Measurements from ENCODE around the gene TBC1D21.

The TBC1D21 gene

GRCh38 chr15:73908822-73909122, 35.4 kb downstream of the TBC1D21 start:
- no peak for DNase-seq (ENCODE audit: low read depth, low spot score)

GRCh38 chr15:73909651-73910050, 36.3 kb downstream of the TBC1D21 start:
- DNase-seq (ENCODE audit: low read depth, low spot score), result no peak

GRCh38 chr15:73910522-73911303, 37.3 kb downstream of the TBC1D21 start:
- no peak for DNase-seq (ENCODE audit: low read depth, low spot score)

- no peak for DNase-seq (ENCODE audit: low read depth, low spot score)
Measured at GRCh38 chr15:73912030-73912596, 38.7 kb downstream of the TBC1D21 start.

GRCh38 chr15:73914145-73914544, 40.8 kb downstream of the TBC1D21 start:
- DNase-seq (ENCODE audit: low read depth, low spot score), result no peak

GRCh38 chr15:73915082-73915481, 41.7 kb downstream of the TBC1D21 start:
- no peak for DNase-seq (ENCODE audit: low read depth, low spot score)

- DNase-seq (ENCODE audit: low read depth, low spot score), result no peak
Measured at GRCh38 chr15:73918784-73919183, 45.4 kb downstream of the TBC1D21 start.

- DNase-seq (ENCODE audit: low read depth, low spot score), result no peak
Measured at GRCh38 chr15:73919706-73920105, 46.3 kb downstream of the TBC1D21 start.

- no peak for DNase-seq (ENCODE audit: low read depth, low spot score)
Measured at GRCh38 chr15:73921254-73921925, 48.0 kb downstream of the TBC1D21 start.

GRCh38 chr15:73922186-73923151, 49.1 kb downstream of the TBC1D21 start:
- DNase-seq (ENCODE audit: low read depth, low spot score), result no peak

- DNase-seq (ENCODE audit: low read depth, low spot score), result no peak
Measured at GRCh38 chr15:73923156-73923487, 49.8 kb downstream of the TBC1D21 start.

- no peak for DNase-seq (ENCODE audit: low read depth, low spot score)
Measured at GRCh38 chr15:73923488-73924164, 50.3 kb downstream of the TBC1D21 start.

- DNase-seq (ENCODE audit: low read depth, low spot score), result no peak
Measured at GRCh38 chr15:73924171-73924921, 51.0 kb downstream of the TBC1D21 start.

- no peak for DNase-seq (ENCODE audit: low read depth, low spot score)
Measured at GRCh38 chr15:73925848-73926218, 52.5 kb downstream of the TBC1D21 start.

- no peak for DNase-seq (ENCODE audit: low read depth, low spot score)
Measured at GRCh38 chr15:73926219-73927002, 53.0 kb downstream of the TBC1D21 start, which contains the start of gene LOXL1. LOXL1 (plus strand) TSS chr15:73926462; CDS start chr15:73926784, 322 bp downstream.

GRCh38 chr15:73927003-73927475, 53.7 kb downstream of the TBC1D21 start:
- DNase-seq (ENCODE audit: low read depth, low spot score), result no peak

- DNase-seq (ENCODE audit: low read depth, low spot score), result peak; percentile 54
Measured at GRCh38 chr15:73927476-73928240, 54.3 kb downstream of the TBC1D21 start.

- DNase-seq (ENCODE audit: low read depth, low spot score), result no peak
Measured at GRCh38 chr15:73928241-73928579, 54.8 kb downstream of the TBC1D21 start.
